Kidney (tissue), 22 donors: ENCODE results near the gene C7. TPM values are rescaled to one million over a fixed set of nuclear protein-coding genes. Genes with fewer than 3 reads are reported as not detected.
"Not testable (repeated sequence)": the region's sequence is repeated elsewhere in the genome, so short reads cannot be mapped to it uniquely, and the experiment has no call there.

Experiments used
- DNase-seq, 5 donors: peaks; one replicate each; pipeline ENCODE4 v3.0.0-alpha.2; 2013 to 2020
- FAIRE-seq: peaks from 2 replicates; lab custom pipeline; 2012; peaks lifted over from hg19 to GRCh38; lab: Jason Lieb, UNC
- H3K27ac ChIP-seq, 2 donors: one replicate each; pipeline ENCODE4 v1.7.0; 2013; ENCODE audit warnings: low read depth in 2 of 2, low read length in 2 of 2, inconsistent platforms in 1 of 2
- H3K27me3 ChIP-seq: one replicate; pipeline ENCODE4 v1.7.1; 2013; ENCODE audit warnings: low read length, inconsistent platforms; ENCODE audit not compliant: control insufficient read depth, insufficient read depth
- H3K36me3 ChIP-seq, 3 donors: one replicate each; pipeline versions ENCODE4 v1.7.0 to v1.7.1; 2013; ENCODE audit warnings: low read length in 3 of 3, control low read depth in 1 of 3, inconsistent platforms in 1 of 3; ENCODE audit not compliant: insufficient read depth in 3 of 3, control insufficient read depth in 2 of 3
- H3K4me1 ChIP-seq, 3 donors: one replicate each; pipeline versions ENCODE4 v1.7.0 to v1.7.1; 2013; ENCODE audit warnings: low read length in 3 of 3, inconsistent platforms in 1 of 3, low read depth in 1 of 3; ENCODE audit not compliant: control insufficient read depth in 2 of 3, insufficient read depth in 2 of 3
- H3K4me3 ChIP-seq, 3 donors: one replicate each; pipeline versions ENCODE4 v1.7.0 to v1.8.1; 2013; ENCODE audit warnings: low read length in 3 of 3, control low read depth in 1 of 3, inconsistent platforms in 1 of 3
- H3K9ac ChIP-seq, 3 donors: one replicate each; pipeline versions ENCODE4 v1.7.0 to v1.7.1; 2013; ENCODE audit warnings: low read length in 3 of 3, control low read depth in 1 of 3, inconsistent platforms in 1 of 3
- H3K9me3 ChIP-seq, 3 donors: one replicate each; pipeline versions ENCODE4 v1.7.0 to v1.7.1; 2013; ENCODE audit warnings: low read length in 3 of 3, control low read depth in 1 of 3, inconsistent platforms in 1 of 3; ENCODE audit not compliant: control insufficient read depth in 2 of 3, insufficient read depth in 1 of 3
- intact Hi-C: fragments of 100-400 bp; cut with DNase I; formaldehyde crosslinking; loops from one replicate; pipeline ENCODE4 v1.11.1; 2022
- long read RNA-seq, 10 donors: library from polyadenylated mRNA in 1 of 10; unstranded in 1 of 10; transcript quantifications; one replicate each; pipeline ENCODE4 v2.0.0 and lab custom pipeline, GENCODE V29; 2021 to 2026
- polyA plus RNA-seq: library from polyadenylated mRNA; stranded (reverse); fragments of 350-450 nt; fragmentation: Illumina TruSeq; extraction: RNeasy Lipid Tissue Mini Kit (QIAGEN cat#74804); gene quantifications from one replicate; pipeline ENCODE4 v1.2.3, GENCODE V29; 2014; ENCODE audit warnings: low read depth, low replicate concordance; ENCODE audit not compliant: insufficient read depth
- total RNA-seq: library from RNA; stranded (reverse); fragmentation: NEBNext Ultra II Directional; extraction: Animal tissue kit (Norgen Biotek cat#: 25700); gene quantifications from one replicate; pipeline ENCODE4 v1.2.1, GENCODE V29; 2021
- TF ChIP-seq, protein P1 (sequence below): IDR thresholded peaks from 3 replicates; pipeline ENCODE4 v1.5.1; 2012; ENCODE audit warnings: mild to moderate bottlenecking, moderate library complexity, borderline replicate concordance; ENCODE audit not compliant: insufficient read depth; ENCODE audit errors: extremely low read depth
- donor health status: control.
- donor health status: control.
- donor health status: control.
- donor health status: control.
- donor health status: control.
- donor health status: DM: yes; HTN: yes; CAD: no.
- donor health status: Normal renal cell carcinoma (clear cell type).

C7 gene
- total RNA-seq: 849 TPM
- 158 TPM for polyA plus RNA-seq
- long read RNA-seq, donor 1, full-length matches to known transcripts: 6 of 22 reads
- long read RNA-seq, donor 1, partial matches to known transcripts: 16 of 22 reads
- long read RNA-seq, donor 1, other reads (novel, unspliced or antisense): 0 of 22 reads
- long read RNA-seq, donor 2, full-length matches to known transcripts: 27 of 79 reads
- long read RNA-seq, donor 2, partial matches to known transcripts: 52 of 79 reads
- long read RNA-seq, donor 2, other reads (novel, unspliced or antisense): 0 of 79 reads
- long read RNA-seq, donor 3, full-length matches to known transcripts: 14 of 42 reads
- long read RNA-seq, donor 3, partial matches to known transcripts: 28 of 42 reads
- long read RNA-seq, donor 3, other reads (novel, unspliced or antisense): 0 of 42 reads
- long read RNA-seq, donor 4, full-length matches to known transcripts: 13 of 13 reads
- long read RNA-seq, donor 4, partial matches to known transcripts: 0 of 13 reads
- long read RNA-seq, donor 4, other reads (novel, unspliced or antisense): 0 of 13 reads
- long read RNA-seq, donor 5, full-length matches to known transcripts: 1 of 1 reads
- long read RNA-seq, donor 5, partial matches to known transcripts: 0 of 1 reads
- long read RNA-seq, donor 5, other reads (novel, unspliced or antisense): 0 of 1 reads
- long read RNA-seq, donor 6, full-length matches to known transcripts: 2 of 8 reads
- long read RNA-seq, donor 6, partial matches to known transcripts: 6 of 8 reads
- long read RNA-seq, donor 6, other reads (novel, unspliced or antisense): 0 of 8 reads
- long read RNA-seq, donor 7, full-length matches to known transcripts: 347 of 615 reads
- long read RNA-seq, donor 7, partial matches to known transcripts: 247 of 615 reads
- long read RNA-seq, donor 7, other reads (novel, unspliced or antisense): 21 of 615 reads
- long read RNA-seq, donor 8, full-length matches to known transcripts: 11 of 65 reads
- long read RNA-seq, donor 8, partial matches to known transcripts: 54 of 65 reads
- long read RNA-seq, donor 8, other reads (novel, unspliced or antisense): 0 of 65 reads
- long read RNA-seq, donor 9, full-length matches to known transcripts: 7 of 7 reads
- long read RNA-seq, donor 9, partial matches to known transcripts: 0 of 7 reads
- long read RNA-seq, donor 9, other reads (novel, unspliced or antisense): 0 of 7 reads
- long read RNA-seq, donor 10, full-length matches to known transcripts: 14 of 14 reads
- long read RNA-seq, donor 10, partial matches to known transcripts: 0 of 14 reads
- long read RNA-seq, donor 10, other reads (novel, unspliced or antisense): 0 of 14 reads

DNA sequence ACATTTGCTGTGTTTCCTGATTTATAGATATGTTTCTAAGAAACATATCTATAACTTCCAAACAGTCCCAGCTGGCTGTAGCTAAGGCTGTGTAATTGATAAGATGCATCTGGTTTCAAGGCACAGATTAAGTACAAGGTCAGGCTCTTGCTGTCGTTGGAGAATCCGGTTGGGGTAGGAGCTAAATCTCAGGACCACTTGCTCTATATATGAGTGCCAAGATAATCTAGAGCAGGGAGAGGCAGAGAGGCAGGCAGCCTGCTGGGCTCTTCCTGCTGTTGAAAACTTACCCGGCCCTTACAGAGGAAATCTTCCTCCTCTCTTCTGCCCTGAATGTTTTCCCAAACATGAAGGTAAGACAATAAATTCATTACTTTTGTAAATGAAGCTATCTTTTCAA lies at the start of gene C7:
C7 (plus strand) TSS at position 234 of the 400 bp plus-strand sequence; CDS start at position 348, 114 bp downstream.
- H3K27ac ChIP-seq: no peak within 1 kb of the TSS
- TF ChIP-seq, protein P1, sequence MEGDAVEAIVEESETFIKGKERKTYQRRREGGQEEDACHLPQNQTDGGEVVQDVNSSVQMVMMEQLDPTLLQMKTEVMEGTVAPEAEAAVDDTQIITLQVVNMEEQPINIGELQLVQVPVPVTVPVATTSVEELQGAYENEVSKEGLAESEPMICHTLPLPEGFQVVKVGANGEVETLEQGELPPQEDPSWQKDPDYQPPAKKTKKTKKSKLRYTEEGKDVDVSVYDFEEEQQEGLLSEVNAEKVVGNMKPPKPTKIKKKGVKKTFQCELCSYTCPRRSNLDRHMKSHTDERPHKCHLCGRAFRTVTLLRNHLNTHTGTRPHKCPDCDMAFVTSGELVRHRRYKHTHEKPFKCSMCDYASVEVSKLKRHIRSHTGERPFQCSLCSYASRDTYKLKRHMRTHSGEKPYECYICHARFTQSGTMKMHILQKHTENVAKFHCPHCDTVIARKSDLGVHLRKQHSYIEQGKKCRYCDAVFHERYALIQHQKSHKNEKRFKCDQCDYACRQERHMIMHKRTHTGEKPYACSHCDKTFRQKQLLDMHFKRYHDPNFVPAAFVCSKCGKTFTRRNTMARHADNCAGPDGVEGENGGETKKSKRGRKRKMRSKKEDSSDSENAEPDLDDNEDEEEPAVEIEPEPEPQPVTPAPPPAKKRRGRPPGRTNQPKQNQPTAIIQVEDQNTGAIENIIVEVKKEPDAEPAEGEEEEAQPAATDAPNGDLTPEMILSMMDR: no peak
- H3K36me3 ChIP-seq: no peaks in the 10 kb centered on the region
- H3K27me3 ChIP-seq: no peaks in the 10 kb centered on the region
- intact Hi-C loops: no loop called here
- peak within 1 kb of the TSS; percentile 22 to 48 (median 47) for H3K4me3 ChIP-seq
- H3K4me1 ChIP-seq: no peaks in the 10 kb centered on the region
- DNase-seq (peak in 3 of 5 donors; percentile 35 to 87 (median 74)), FAIRE-seq (no peak)
- peak within 1 kb of the TSS in 1 of 3 donors; percentile 6 for H3K9ac ChIP-seq
- no peaks in the 10 kb centered on the region for H3K9me3 ChIP-seq

DNA sequence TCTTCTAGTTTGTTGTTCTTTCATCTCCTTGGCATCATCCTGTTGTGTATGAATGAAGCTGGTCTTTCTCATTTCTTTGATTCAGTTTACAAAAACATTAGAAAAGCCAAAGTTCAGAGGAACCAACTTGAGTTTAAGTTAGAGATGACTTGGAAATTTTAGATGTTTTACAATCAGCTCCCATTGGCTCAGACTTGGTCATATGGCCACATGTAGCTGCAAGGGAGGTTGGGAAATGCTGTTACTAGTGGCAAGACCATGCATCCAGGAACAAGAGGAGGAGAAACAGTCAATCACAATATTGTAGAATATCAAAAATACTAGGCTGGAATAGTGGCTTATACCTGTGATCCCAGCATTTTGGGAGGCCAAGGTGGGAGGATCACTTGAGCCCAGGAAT lies 48.6 kb upstream of the C7 start:
- TF ChIP-seq, protein P1: no peak
- H3K27ac ChIP-seq: no peak overlapping the region
- H3K9me3 ChIP-seq: no peaks in the 10 kb centered on the region
- FAIRE-seq: no peak
- H3K36me3 ChIP-seq: no peaks in the 10 kb centered on the region
- H3K9ac ChIP-seq: no peak overlapping the region
- H3K27me3 ChIP-seq: no peaks in the 10 kb centered on the region
- intact Hi-C loops: no loop called here
- H3K4me1 ChIP-seq: no peaks in the 10 kb centered on the region
- H3K4me3 ChIP-seq: no peak overlapping the region
- no peak for DNase-seq

DNA sequence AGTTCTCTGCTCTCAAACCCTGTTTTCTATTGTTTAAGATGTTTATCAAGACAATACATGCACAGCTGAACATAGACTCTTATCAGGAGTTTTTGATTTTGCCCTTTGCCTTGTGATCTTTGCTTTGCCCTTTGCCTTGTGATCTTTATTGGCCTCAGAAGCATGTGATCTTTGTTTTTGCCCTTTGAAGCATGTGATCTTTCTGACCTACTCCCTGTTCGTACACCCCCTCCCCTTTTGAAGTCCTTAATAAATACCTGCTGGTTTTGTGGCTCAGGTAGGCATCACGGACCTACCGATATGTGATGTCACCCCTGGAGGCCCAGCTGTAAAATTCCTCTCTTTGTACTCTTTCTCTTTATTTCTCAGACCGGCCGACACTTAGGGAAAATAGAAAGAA lies 44.3 kb upstream of the C7 start:
- H3K4me1 ChIP-seq, H3K27ac ChIP-seq, H3K27me3 ChIP-seq, H3K9me3 ChIP-seq, H3K9ac ChIP-seq, H3K4me3 ChIP-seq, intact Hi-C loops, DNase-seq, H3K36me3 ChIP-seq, FAIRE-seq: not testable (repeated sequence)
